Putamen (tissue), 1 donor: ENCODE data around the gene TMEM200B.
"Not testable (repeated sequence)": the region's sequence is repeated elsewhere in the genome, so short reads cannot be mapped to it uniquely, and the experiment has no call there.

Experiments
- DNase-seq: peaks from one replicate; pipeline ENCODE4 v3.0.0-alpha.2; 2016; ENCODE audit warnings: low spot score

TMEM200B gene

GRCh38 chr1:29108041-29108440 is 15.7 kb downstream of the TMEM200B start:
- DNase-seq, result not testable (repeated sequence)

GRCh38 chr1:29105822-29106221 is 17.9 kb downstream of the TMEM200B start:
- DNase-seq, result no peak

- DNase-seq, result no peak
Measured at GRCh38 chr1:29100487-29100886, 23.2 kb downstream of the TMEM200B start.

- no peak for DNase-seq
Measured at GRCh38 chr1:29099286-29099685, 24.4 kb downstream of the TMEM200B start.

GRCh38 chr1:29096231-29096886 is 27.3 kb downstream of the TMEM200B start:
- no peak for DNase-seq

- DNase-seq, result no peak
Measured at GRCh38 chr1:29094954-29095353, 28.7 kb downstream of the TMEM200B start.

GRCh38 chr1:29094433-29094832 is 29.3 kb downstream of the TMEM200B start:
- no peak for DNase-seq

- DNase-seq, result not testable (repeated sequence)
Measured at GRCh38 chr1:29092704-29093103, 31.0 kb downstream of the TMEM200B start.

- no peak for DNase-seq
Measured at GRCh38 chr1:29090937-29091618, 32.6 kb downstream of the TMEM200B start.

GRCh38 chr1:29084196-29084521 is 39.5 kb downstream of the TMEM200B start:
- no peak for DNase-seq

- DNase-seq, result no peak
Measured at GRCh38 chr1:29083317-29084195, 40.1 kb downstream of the TMEM200B start.

GRCh38 chr1:29082519-29082918 is 41.2 kb downstream of the TMEM200B start:
- no peak for DNase-seq

GRCh38 chr1:29081201-29081600 is 42.5 kb downstream of the TMEM200B start:
- DNase-seq, result peak; percentile 65

GRCh38 chr1:29079916-29080629 is 43.6 kb downstream of the TMEM200B start:
- not testable (repeated sequence) for DNase-seq

GRCh38 chr1:29077155-29077554 is 46.5 kb downstream of the TMEM200B start:
- no peak for DNase-seq
